HK-2 (cell line): ENCODE results near the gene DHRS4.
"Not testable (repeated sequence)": the region's sequence is repeated elsewhere in the genome, so short reads cannot be mapped to it uniquely, and the experiment has no call there.

Experiments used
- DNase-seq: peaks from one replicate; pipeline ENCODE4 v3.0.0-alpha.2; 2018; ENCODE audit not compliant: unreplicated experiment

Gene DHRS4

GRCh38 chr14:23939607-23940326 is 13.8 kb upstream of the DHRS4 start:
- DNase-seq = no peak

- no peak for DNase-seq
Measured at GRCh38 chr14:23941230-23941629, 12.3 kb upstream of the DHRS4 start.

- DNase-seq = no peak
Measured at GRCh38 chr14:23941669-23942068, 11.9 kb upstream of the DHRS4 start.

- peak; percentile 61 for DNase-seq
Measured at GRCh38 chr14:23942587-23942986, 11.0 kb upstream of the DHRS4 start.

- DNase-seq = not testable (repeated sequence)
Measured at GRCh38 chr14:23949069-23949468, 4.5 kb upstream of the DHRS4 start.

- no peak for DNase-seq
Measured at GRCh38 chr14:23950411-23951135, 3.0 kb upstream of the DHRS4 start.

GRCh38 chr14:23951136-23951466 is 2.5 kb upstream of the DHRS4 start:
- not testable (repeated sequence) for DNase-seq

GRCh38 chr14:23951590-23952201 is 1.9 kb upstream of the DHRS4 start:
- no peak for DNase-seq

- DNase-seq = not testable (repeated sequence)
Measured at GRCh38 chr14:23953116-23953463, 480 bp upstream of the DHRS4 start.

GRCh38 chr14:23954279-23954614 is 677 bp downstream of the DHRS4 start:
- DNase-seq = not testable (repeated sequence)

GRCh38 chr14:23954965-23955364 is 1.4 kb downstream of the DHRS4 start:
- not testable (repeated sequence) for DNase-seq

GRCh38 chr14:23955811-23956210 is 2.2 kb downstream of the DHRS4 start:
- not testable (repeated sequence) for DNase-seq

- DNase-seq = not testable (repeated sequence)
Measured at GRCh38 chr14:23957913-23958569, 4.5 kb downstream of the DHRS4 start.

GRCh38 chr14:23960899-23961298 is 7.3 kb downstream of the DHRS4 start:
- not testable (repeated sequence) for DNase-seq

GRCh38 chr14:23961704-23962103 is 8.1 kb downstream of the DHRS4 start:
- DNase-seq = not testable (repeated sequence)

GRCh38 chr14:23969130-23969480 is 15.5 kb downstream of the DHRS4 start:
- not testable (repeated sequence) for DNase-seq

GRCh38 chr14:23969481-23970282 is 16.1 kb downstream of the DHRS4 start:
- DNase-seq = not testable (repeated sequence)

- not testable (repeated sequence) for DNase-seq
Measured at GRCh38 chr14:23970283-23970659, 16.7 kb downstream of the DHRS4 start.

GRCh38 chr14:23973178-23973577 is 19.6 kb downstream of the DHRS4 start:
- not testable (repeated sequence) for DNase-seq

GRCh38 chr14:23974041-23974440 is 20.5 kb downstream of the DHRS4 start:
- not testable (repeated sequence) for DNase-seq

GRCh38 chr14:23977208-23977607 is 23.6 kb downstream of the DHRS4 start:
- not testable (repeated sequence) for DNase-seq
